ENCODE results near the gene GALM.

The GALM gene

GRCh38 chr2:38622210-38622609 is 43.7 kb upstream of the GALM start:
- TF ChIP-seq REST (IDR thresholded peaks at IDR 0.05; ENCODE audit: insufficient read depth in 1 of 2, low read depth in 2 of 2, low read length in 2 of 2) = no peak
- no peak for TF ChIP-seq FOXP2 (optimal IDR thresholded peaks at IDR 0.05; ENCODE audit: borderline replicate concordance, extremely low read depth, extremely low read length, insufficient read depth)
- TF ChIP-seq SIN3A (IDR thresholded peaks at IDR 0.05; ENCODE audit: borderline replicate concordance, insufficient read depth, low read length) = no peak
- no peak for TF ChIP-seq POLR2AphosphoS5 (IDR thresholded peaks at IDR 0.05; ENCODE audit: low read depth, low read length)
- TF ChIP-seq TAF1 (IDR thresholded peaks at IDR 0.05; ENCODE audit: borderline replicate concordance, insufficient read depth, low read length) = no peak

- TF ChIP-seq SIN3A (IDR thresholded peaks at IDR 0.05; ENCODE audit: borderline replicate concordance, insufficient read depth, low read length) = no peak
- TF ChIP-seq REST (IDR thresholded peaks at IDR 0.05; ENCODE audit: insufficient read depth in 1 of 2, low read depth in 2 of 2, low read length in 2 of 2) = no peak
- no peak for TF ChIP-seq POLR2AphosphoS5 (IDR thresholded peaks at IDR 0.05; ENCODE audit: low read depth, low read length)
- no peak for TF ChIP-seq TAF1 (IDR thresholded peaks at IDR 0.05; ENCODE audit: borderline replicate concordance, insufficient read depth, low read length)
- TF ChIP-seq FOXP2 (optimal IDR thresholded peaks at IDR 0.05; ENCODE audit: borderline replicate concordance, extremely low read depth, extremely low read length, insufficient read depth) = no peak
Measured at GRCh38 chr2:38626326-38627035, 39.4 kb upstream of the GALM start.

GRCh38 chr2:38627391-38627790 is 38.5 kb upstream of the GALM start:
- no peak for TF ChIP-seq REST (IDR thresholded peaks at IDR 0.05; ENCODE audit: insufficient read depth in 1 of 2, low read depth in 2 of 2, low read length in 2 of 2)
- TF ChIP-seq TAF1 (IDR thresholded peaks at IDR 0.05; ENCODE audit: borderline replicate concordance, insufficient read depth, low read length) = no peak
- TF ChIP-seq POLR2AphosphoS5 (IDR thresholded peaks at IDR 0.05; ENCODE audit: low read depth, low read length) = no peak
- TF ChIP-seq SIN3A (IDR thresholded peaks at IDR 0.05; ENCODE audit: borderline replicate concordance, insufficient read depth, low read length) = no peak
- no peak for TF ChIP-seq FOXP2 (optimal IDR thresholded peaks at IDR 0.05; ENCODE audit: borderline replicate concordance, extremely low read depth, extremely low read length, insufficient read depth)

- no peak for TF ChIP-seq REST (IDR thresholded peaks at IDR 0.05; ENCODE audit: insufficient read depth in 1 of 2, low read depth in 2 of 2, low read length in 2 of 2)
- no peak for TF ChIP-seq POLR2AphosphoS5 (IDR thresholded peaks at IDR 0.05; ENCODE audit: low read depth, low read length)
- TF ChIP-seq FOXP2 (optimal IDR thresholded peaks at IDR 0.05; ENCODE audit: borderline replicate concordance, extremely low read depth, extremely low read length, insufficient read depth) = no peak
- TF ChIP-seq TAF1 (IDR thresholded peaks at IDR 0.05; ENCODE audit: borderline replicate concordance, insufficient read depth, low read length) = no peak
- TF ChIP-seq SIN3A (IDR thresholded peaks at IDR 0.05; ENCODE audit: borderline replicate concordance, insufficient read depth, low read length) = no peak
Measured at GRCh38 chr2:38629684-38630083, 36.2 kb upstream of the GALM start.

All from PFSK-1 (cell line).